T-helper 2 cell (primary cell): ENCODE results near the gene SYTL3.
A peak's percentile ranks its signal among the peaks of the same experiment; 100 is the strongest.
"Not testable (repeated sequence)": the region's sequence is repeated elsewhere in the genome, so short reads cannot be mapped to it uniquely, and the experiment has no call there.

Source experiments
- DNase-seq, 5 experiments: peaks; one replicate each; pipeline versions ENCODE4 v3.0.0 to v3.0.0-alpha.2; 2012 to 2022

Gene SYTL3

GRCh38 chr6:158694913-158695312 lies 45.1 kb downstream of the SYTL3 start:
- no peak for DNase-seq

DNA sequence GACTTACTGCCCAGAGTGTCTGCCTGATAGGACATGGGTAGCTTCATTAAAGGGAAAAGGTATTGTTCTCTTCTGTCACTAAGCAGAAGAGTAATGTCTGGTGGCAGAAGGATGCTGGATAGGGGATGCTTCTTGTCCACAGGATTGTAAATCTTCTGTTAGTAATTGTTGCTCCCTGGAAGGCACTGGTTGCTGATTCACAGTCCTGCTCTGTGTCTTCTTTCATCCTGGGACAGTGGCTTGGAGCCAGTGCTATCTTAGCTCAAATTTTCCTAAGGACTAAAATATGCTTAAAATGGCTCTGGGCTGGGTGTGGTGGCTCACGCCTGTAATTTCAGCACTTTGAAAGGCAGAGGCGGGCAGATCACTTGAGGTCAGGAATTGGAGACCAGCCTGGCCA lies 48.0 kb downstream of the SYTL3 start:
- DNase-seq = no peak

- DNase-seq = no peak
These were observed 49.1 kb downstream of the SYTL3 start for GRCh38 chr6:158698931-158699330.

- DNase-seq = not testable (repeated sequence)
These were observed 51.4 kb downstream of the SYTL3 start for GRCh38 chr6:158701268-158701667.

DNA sequence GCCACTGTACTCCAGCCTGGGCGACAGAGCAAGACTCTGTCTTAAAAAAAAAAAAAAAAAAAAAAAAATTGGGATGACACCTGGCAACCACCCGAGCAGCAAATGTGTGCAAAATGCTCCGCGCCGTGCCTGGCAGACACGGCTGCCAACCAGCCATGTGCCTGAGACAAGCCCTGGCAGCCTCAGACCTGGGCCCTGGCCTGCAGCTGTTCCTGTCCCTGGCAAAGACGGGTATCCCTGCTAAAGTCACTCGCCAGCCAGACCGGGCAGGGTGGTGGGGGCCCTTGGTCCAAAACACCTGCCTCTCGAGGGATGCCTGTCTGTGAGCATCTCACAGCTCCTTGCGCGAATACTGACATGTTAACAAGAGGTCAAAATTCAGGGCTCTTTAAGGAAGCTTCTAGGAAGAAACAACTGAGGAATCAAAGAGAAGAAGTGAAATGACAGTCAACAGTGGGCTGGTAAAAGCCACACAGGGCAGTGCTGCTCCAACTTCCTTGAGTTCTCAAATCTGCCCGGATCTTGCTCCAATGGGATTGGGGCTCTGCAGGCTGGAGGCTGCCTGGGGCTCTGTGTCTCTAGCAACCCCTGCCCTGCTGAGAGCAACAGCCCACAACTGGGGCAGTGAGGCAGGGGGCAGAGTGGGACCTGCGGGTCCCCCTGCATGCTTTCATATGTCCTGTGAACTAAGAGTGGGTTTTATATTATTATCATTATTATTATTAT lies 53.4 kb downstream of the SYTL3 start:
- no peak for DNase-seq

DNA sequence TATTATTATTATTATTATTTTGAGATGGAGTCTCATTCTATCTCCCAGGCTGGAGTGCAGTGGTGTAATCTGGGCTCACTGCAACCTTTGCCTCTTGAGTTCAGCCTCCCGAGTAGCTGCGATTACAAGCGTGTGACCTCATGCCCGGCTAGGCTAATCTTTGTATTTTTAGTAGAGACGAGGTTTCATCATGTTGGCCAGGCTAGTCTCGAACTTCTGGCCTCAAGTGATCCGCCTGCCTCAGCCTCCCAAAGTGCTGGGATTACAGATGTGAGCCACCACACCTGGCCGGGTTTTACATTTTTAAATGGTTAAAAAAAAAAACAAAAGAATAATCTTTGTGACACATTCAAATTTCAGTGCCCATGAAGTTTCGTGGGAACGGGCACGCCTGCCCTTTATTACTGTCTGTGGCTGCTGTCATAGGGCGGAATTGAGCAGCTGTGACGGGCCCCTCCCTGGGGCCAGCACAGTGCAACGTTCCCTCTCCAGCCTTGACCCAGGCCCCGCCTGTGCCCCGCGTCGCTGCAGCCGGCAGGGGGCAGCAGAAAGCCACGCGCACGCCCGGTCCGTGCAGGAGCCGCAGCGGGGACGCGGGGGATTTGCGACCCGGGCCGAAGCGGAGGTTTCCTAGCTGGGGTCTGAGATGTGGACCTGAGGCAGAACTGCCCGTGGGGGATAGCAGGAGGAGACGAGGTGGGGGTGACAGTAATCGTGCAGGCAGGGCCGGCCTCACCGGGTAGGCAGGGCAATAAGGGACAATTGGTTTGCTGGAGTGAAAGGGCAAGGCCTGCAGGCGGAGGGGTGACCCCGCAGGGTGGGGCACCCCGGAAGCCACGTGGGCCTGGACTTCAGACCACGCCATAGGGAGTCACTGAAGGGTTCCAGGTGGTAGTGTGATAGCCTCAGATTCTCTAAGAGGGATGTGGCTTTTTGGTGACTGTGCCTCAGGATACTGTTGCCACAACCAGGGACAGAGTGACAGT lies 54.3 kb downstream of the SYTL3 start:
- DNase-seq = peak; percentile 60 to 74 (median 68)

DNA sequence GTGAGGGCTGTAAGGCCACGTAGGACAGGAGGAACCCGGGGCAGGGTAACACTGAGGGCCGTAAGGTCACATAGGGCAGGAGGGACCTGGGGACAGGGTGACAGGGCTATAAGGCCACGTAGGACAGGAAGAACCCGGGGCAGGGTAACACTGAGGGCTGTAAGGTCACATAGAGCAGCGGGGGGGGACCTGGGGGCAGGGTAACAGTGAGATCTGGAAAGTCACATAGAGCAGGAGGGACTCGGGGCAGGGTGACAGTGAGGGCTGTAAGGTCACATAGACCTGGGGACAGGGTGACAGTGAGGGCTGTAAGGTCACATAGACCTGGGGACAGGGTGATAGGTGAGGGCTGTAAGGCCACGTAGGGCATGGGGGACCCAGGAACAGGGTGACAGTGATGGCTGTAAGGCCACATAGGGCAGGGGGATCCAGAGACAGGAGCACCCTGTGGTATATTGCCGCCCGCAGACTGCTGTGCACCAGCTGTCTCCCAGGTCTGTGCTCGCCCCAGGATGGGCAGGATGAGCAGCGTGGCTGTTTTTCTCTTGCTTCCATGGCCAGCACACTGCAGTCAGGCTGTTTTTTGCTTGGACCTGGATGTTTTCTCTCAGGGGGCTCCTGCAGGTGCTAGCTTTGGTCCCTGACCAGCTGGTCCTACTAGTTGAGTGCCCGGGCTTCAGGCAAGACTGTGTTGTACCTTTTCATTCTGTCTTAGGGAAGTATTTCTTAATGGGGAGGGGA lies 55.7 kb downstream of the SYTL3 start:
- DNase-seq = no peak

DNA sequence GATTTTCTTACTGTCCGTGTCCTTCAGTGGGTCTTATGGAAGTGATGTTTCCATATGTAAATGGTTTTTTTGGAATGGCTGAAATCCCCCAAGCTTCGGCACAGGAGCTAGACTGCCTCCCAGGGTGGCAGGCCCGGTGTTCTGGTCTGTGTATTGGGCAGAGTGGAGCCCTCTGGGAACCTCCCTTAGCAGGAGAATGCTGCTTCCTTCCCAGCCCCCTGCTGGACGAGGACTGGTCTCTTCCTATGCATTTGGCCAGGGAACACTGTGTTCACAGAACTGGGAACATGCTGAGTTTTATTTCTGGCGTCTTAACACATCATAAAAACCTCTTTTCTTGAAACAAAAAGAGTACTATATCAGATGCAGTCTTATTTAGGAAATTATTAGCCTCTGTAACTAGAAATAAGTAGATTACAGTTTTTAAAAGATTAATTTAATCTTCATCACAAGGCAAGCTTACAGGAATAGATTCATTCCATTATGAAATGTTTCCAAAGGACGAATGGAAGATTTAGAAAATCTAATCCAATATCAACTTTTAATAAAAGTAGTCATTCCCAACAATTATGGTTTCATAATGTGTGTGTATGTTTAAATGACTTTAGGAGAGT lies 56.6 kb downstream of the SYTL3 start:
- no peak for DNase-seq

GRCh38 chr6:158707120-158707820 lies 57.4 kb downstream of the SYTL3 start:
- DNase-seq = no peak

GRCh38 chr6:158707821-158708195 lies 58.0 kb downstream of the SYTL3 start:
- DNase-seq = no peak

DNA sequence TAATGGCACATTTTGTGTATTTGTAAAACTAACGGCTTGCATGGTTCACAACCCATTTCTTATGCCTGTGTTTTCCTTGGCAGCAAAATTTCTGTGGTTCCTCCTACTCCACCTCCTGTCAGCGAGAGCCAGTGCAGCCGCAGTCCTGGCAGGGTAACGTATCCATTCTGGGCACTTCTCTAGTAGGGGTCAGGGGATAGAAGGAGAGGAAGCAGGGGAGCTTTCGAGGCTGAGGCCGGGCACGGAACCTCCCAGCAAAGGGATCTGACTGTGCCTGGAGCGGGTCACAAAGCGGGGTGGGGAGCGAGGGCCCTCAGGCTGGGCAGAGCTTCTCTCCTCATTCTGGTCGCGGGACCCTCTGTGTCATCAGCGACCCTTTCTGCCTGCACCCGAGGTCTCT lies 58.4 kb downstream of the SYTL3 start:
- no peak for DNase-seq

GRCh38 chr6:158709809-158710208 lies 60.0 kb downstream of the SYTL3 start:
- DNase-seq = no peak

DNA sequence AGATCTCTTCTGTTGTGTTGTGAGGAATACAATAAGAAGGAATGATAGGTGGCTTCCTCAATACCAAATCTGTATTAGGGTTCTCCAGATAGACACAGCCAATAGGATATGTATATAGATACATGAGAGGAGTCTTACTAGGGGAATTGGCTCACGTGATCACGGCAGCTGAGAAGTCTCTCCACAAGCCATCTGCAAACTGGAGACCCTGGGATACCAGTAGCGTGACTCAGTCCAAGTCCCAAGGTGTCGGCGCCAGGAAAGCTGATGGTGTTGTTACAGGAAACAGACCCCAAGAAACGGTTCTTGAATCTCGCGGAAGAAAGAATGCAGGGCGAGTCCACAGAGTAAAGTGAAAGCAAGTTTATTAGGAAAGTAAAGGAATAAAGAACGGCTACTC lies 61.4 kb downstream of the SYTL3 start:
- no peak for DNase-seq

DNA sequence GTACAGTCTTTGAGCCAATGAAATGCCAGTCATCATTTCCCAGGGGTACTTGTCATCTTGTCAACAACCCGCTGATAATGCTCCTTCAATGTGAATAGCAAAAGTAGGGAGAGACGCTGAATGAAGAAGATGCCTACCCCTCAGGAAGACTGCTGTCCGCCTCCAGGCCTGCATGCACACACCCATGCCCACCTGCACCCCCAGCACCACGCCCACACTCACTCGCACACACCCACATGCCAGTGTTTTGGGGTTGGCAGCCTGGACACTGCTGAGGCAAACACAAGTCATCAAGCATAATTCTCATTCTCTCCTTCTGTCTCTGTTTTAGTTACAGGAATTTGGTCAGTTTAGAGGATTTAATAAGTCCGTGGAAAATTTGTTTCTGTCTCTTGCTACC lies 63.6 kb downstream of the SYTL3 start:
- DNase-seq = no peak

DNA sequence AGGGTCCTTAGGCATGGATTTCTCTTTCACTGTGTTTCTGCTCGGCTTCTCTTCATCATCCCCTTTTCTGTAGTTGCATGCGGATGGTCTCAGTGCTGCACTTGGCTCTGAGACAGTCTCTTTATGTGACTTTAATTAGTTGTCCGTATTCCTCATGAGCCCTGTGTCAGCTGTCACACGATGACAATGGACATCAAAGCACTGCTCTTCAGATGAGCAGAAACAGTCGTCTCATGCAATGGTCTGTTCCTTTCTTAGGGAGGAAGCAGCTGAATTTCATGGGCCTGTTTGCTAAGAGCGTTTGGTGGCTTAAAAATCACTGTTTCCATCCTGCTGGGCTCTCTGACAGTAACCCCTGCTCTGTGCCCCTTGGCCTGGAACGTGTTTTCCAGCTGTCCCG lies 64.9 kb downstream of the SYTL3 start:
- DNase-seq = no peak

GRCh38 chr6:158715330-158716311 lies 65.8 kb downstream of the SYTL3 start:
- no peak for DNase-seq

DNA sequence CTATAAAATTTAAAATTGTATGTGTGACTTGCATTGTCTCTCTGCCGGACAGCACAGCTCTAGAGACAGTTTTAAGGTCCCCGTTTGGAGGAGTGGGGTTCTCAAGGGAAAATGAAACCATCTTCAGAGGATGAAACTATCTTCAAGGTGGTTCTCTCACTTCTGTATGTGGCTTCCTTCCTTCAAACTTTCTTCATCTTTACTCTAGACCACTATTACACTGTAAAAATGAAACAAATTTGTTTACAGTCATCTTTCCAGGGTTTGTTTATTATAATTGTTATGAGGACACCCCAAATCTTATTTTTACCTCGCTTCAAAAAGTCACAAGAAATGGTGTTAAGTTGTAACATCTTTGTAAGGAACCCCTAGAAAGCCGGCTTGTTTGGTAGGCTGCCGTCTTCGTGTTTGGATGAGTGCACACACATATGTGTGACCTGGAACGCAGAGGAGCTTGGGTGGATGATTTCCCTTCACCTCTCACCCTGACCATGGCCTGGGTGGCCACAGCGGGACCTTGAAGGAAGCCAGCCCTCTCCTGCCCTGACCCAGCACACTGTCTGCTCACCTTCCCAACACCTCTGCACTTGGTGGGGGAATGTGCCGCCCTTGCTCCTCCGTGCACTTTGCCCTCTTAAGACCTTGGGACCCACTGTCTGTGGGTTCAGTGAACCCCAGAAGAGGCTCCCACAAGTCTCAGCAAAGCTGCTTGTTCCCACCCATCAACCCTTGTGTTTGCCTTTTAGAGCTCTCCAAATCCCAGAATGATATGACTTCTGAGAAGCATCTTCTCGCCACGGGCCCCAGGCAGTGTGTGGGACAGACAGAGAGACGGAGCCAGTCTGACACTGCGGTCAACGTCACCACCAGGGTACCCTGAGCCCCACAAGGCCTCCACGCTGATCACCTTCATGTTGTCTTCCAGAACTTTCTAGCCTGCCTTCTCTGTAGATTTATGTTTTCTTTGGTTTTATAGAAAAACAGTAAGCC lies 67.8 kb downstream of the SYTL3 start:
- DNase-seq = peak in 2 of 5 experiments; percentile 57 to 72

DNA sequence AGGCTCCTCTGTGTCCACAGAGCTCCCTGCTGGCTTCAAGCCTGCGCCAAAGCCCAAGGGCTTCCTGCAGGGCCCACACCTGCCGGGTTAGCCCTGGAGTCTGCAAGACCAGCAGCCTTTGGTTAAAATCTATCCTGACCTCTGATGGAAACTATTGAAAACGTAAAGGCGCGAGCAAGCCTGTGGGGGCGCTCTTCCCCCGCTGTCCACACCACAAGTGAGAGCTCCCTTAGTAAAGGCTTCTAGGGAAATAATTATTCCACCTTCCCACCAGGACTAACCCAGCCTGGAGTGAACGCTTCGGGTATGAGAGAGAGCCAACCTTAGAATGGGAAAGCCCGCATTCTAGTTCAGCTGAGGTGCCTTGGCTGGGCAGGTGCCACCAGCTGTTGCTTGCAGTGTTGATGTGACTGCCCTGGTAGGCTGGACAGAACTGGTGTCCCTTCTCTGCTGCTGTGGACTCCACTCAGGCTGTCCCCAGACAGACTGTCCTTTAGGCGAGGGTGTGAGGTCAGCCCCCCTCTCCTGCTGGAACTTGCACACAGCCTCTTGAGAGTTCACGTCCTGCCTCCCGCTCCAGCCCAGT lies 68.7 kb downstream of the SYTL3 start:
- no peak for DNase-seq

DNA sequence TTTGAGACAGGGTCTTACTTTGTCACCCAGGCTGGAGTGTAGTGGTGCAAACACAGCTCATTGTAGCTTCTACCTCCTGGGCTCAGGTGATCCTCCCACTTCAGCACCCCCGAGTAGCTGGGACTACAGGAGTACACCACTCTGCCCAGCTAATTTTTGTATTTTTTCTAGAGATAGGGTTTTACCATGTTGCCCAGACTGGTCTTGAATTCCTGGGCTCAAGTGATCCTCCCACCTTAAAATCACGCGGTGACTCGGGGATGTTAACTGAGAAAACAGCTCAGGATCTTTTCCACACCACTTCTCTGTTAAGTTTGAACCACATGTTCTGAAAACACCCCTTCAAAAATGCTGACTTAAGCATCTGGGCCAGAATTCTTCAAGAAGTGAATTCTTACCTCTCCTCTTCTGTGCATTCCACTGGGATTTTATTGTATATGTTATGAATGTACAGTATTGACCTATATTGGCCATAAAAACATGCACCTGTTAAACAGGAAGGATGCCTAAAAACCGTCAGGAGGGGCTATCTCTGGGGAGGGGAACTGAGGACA lies 72.4 kb downstream of the SYTL3 start:
- DNase-seq = no peak
